ENCODE results near the gene SBDS. TPM values are rescaled to one million over a fixed set of nuclear protein-coding genes. Genes with fewer than 3 reads are reported as not detected.
"Not testable (repeated sequence)": the region's sequence is repeated elsewhere in the genome, so short reads cannot be mapped to it uniquely, and the experiment has no call there.

The SBDS gene
- 116 TPM for polyA plus RNA-seq (ENCODE audit: insufficient read length)
- long read RNA-seq, donor 1, transcript SBDS-201 (5 exons, 1,631 nt) = major isoform, 36 of 51 reads
- long read RNA-seq, donor 1, partial matches to known transcripts = 15 of 51 reads
- long read RNA-seq, donor 1, other reads (novel, unspliced or antisense) = 0 of 51 reads
- long read RNA-seq, donor 2, transcript SBDS-201 (5 exons, 1,631 nt) = major isoform, 20 of 32 reads
- long read RNA-seq, donor 2, partial matches to known transcripts = 12 of 32 reads
- long read RNA-seq, donor 2, other reads (novel, unspliced or antisense) = 0 of 32 reads
- long read RNA-seq, donor 3, transcript SBDS-201 (5 exons, 1,631 nt) = major isoform, 39 of 39 reads
- long read RNA-seq, donor 3, partial matches to known transcripts = 0 of 39 reads
- long read RNA-seq, donor 3, other reads (novel, unspliced or antisense) = 0 of 39 reads
- long read RNA-seq, donor 4, partial matches to known transcripts = 0 of 3 reads
- long read RNA-seq, donor 4, other reads (novel, unspliced or antisense) = 0 of 3 reads
- long read RNA-seq, donor 5, transcript SBDS-201 (5 exons, 1,631 nt) = major isoform, 65 of 67 reads
- long read RNA-seq, donor 5, partial matches to known transcripts = 0 of 67 reads
- long read RNA-seq, donor 5, other reads (novel, unspliced or antisense) = 0 of 67 reads
- long read RNA-seq, donor 6, transcript SBDS-201 (5 exons, 1,631 nt) = major isoform, 33 of 50 reads
- long read RNA-seq, donor 6, partial matches to known transcripts = 17 of 50 reads
- long read RNA-seq, donor 6, other reads (novel, unspliced or antisense) = 0 of 50 reads
- long read RNA-seq, donor 7, transcript SBDS-201 (5 exons, 1,631 nt) = major isoform, 54 of 71 reads
- long read RNA-seq, donor 7, partial matches to known transcripts = 16 of 71 reads
- long read RNA-seq, donor 7, other reads (novel, unspliced or antisense) = 0 of 71 reads
- long read RNA-seq, donor 8, transcript SBDS-201 (5 exons, 1,631 nt) = major isoform, 20 of 20 reads
- long read RNA-seq, donor 8, partial matches to known transcripts = 0 of 20 reads
- long read RNA-seq, donor 8, other reads (novel, unspliced or antisense) = 0 of 20 reads

DNA sequence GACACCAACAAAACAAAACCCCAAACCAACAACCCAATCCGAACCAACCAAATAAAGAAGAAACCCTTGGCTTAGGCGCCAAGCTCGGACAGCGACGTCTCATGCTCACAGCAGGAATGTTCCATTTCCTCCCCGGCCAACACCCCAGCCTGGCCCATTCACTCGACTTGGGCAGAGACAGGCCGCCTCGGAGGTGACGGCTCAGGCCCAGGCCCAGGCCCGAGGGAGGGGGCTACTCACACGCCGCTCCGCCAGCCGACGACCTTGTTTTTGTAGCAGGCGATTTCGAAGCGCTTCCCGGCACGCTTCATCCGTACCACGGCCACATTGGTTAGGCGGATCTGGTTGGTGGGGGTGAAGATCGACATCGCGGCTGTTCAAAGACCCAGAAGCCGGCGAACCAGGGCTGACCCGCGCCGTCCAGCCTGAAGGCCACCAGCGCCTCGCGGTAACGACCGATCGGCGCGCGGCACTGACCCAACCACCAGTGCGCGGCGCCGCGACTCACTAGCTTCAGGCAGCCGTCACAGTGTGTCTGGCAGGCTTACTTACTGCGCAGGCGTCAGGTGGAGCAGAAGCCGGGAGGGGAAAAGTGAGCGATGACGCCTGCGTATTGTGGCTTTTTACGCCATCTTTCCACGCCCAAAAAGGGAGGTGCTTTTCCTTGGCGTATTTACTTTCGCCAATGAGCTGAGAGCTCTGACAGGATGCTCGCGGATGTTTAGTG, at the start of gene SBDS:
Gene SBDS (minus strand): TSS at position 537 of the 727 bp plus-strand sequence. CDS start 169 bp downstream, at position 368.
- DNase-seq = peak; percentile 97

GRCh38 chr7:67043559-67043930, 48.2 kb upstream of the SBDS start:
- not testable (repeated sequence) for DNase-seq

GRCh38 chr7:67042781-67043558, 47.6 kb upstream of the SBDS start:
- DNase-seq = not testable (repeated sequence)

DNA sequence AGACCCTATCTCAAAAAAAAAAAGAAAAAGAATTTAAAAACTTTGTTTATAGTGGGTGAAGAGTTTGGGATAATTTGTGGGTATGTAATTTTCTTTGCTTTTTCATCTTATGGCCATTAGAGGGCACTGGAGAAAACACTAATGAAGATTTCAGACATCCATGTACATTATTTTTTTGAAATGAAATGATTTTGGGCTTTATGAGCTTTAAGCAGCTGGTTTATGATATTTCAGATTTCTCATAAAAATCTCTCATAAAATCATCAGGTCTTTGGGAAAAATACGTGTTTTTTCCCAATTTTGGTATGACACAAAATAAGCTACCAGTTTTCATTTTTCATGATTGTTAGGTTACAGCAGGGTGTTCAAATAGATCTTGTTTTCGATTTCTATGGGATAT, 45.4 kb upstream of the SBDS start:
- not testable (repeated sequence) for DNase-seq

- DNase-seq = not testable (repeated sequence)
Observed at GRCh38 chr7:67036432-67037395, 41.3 kb upstream of the SBDS start.

DNA sequence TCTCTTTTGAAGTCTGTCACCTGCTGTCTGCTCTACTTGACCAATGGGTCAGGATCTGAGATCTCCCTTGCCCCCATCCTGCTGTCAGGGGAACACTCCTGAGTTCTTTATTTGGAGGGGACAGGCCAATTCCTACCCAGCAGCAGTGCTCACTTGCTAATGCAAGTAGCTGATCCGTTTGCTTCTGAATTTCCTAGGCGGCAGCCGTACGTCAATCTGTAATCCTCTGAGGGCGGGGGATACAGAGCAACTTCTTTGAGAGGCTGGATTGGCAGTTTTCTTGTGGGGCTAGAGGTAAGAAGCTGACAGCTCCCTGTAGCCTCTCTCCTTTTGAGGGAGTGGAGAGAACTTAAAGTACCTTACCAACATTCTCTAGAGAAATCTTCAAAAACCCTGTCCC, 37.9 kb upstream of the SBDS start:
- DNase-seq = no peak

DNA sequence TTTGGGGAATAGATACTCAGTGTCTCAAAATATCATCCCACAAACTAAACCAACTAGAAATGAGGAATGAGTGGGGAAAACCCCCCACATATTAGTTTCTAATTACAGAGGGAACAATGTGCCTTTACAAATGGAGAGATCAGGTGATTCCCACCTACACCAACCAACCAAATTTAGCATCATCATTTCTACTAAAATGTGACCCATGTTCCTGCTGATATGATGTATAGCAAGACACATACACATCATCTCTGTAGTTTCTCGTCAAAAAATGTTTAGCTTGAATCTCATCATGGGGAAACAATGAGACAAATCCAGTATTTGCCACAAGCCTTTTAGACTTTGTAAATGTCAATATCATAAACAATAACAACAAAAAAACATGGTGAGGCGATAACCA, 36.3 kb upstream of the SBDS start:
- not testable (repeated sequence) for DNase-seq

DNA sequence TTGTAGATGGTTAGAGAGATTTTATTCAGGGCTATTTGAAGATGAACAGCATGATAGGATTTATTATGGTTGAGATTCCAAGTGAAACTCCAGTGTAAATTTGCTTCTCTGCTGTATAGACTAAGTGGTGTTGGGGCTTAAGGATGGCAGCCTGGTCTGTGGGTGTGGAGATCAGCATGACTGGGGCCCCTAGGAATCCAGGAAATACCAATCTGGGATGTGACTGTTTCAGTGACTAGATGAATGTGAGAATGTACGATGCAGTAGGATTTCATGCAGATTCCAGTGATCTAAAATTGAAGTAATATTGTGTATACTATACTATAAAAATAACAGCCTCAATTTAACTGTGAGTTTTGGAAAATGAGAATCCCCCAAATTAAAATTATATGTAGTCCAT, 30.1 kb upstream of the SBDS start:
- DNase-seq = not testable (repeated sequence)

GRCh38 chr7:67022511-67022910, 27.1 kb upstream of the SBDS start:
- DNase-seq = no peak

- DNase-seq = no peak
Observed at GRCh38 chr7:67021260-67021659, 25.9 kb upstream of the SBDS start.

DNA sequence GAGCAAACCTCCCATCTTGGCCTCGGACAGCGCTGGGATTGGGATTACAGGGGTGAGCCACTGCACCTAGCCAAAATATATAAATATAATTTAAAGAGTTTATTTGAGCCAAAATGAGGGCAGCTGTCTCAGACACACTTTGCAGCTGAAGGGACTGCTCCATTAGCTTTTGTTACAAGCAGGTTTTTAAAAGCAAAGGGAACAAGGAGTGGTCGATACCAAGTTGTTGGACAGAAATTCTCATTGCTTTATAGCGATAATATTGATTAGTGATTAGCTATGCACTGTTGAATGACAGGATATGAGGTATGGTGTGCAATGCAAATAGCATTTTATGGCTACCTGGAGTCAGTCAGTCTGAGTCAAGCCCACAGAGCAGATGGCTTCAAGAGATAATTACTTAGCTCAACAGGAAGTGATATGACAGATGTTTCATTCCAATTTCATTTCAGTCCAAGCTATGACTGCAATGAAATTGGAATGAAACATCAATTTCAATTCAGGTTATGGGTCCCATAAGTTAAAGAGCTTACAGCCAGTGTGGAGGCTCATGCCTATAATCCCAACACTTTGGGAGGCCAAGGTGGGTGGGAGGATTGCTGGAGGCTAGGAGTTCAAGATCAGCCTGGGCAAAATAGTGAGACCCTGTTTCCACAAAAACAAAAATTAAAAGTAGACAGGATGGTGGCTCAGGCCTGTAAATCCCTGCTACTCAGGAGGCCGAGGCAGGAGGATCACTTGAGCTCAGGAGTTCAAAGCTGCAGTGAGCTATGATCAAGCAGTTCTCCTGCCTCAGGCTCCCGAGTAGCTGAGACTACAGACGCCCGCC, 24.4 kb upstream of the SBDS start:
- no peak for DNase-seq

- no peak for DNase-seq
Observed at GRCh38 chr7:67018940-67019339, 23.6 kb upstream of the SBDS start.

DNA sequence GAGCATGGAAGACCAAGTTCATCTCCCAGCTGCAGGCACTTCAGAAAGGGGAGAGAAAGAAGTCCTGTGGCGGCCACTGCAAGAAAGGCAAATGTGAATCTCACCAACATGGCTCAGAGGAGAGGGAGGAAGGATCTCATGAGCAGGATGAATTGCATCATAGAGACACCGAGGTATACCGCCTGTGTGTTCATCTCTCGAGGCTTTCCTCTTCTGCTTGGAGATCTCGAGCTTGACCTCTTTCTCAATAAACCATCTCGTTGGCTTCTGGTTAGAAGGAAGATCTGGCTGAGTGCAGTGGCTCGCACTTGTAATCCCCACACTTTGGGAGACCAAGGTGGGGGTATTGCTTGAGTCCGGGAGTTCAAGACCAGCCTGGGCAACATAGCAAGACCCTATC, 22.6 kb upstream of the SBDS start:
- DNase-seq = not testable (repeated sequence)

GRCh38 chr7:67014076-67014622, 18.8 kb upstream of the SBDS start:
- DNase-seq = not testable (repeated sequence)

DNA sequence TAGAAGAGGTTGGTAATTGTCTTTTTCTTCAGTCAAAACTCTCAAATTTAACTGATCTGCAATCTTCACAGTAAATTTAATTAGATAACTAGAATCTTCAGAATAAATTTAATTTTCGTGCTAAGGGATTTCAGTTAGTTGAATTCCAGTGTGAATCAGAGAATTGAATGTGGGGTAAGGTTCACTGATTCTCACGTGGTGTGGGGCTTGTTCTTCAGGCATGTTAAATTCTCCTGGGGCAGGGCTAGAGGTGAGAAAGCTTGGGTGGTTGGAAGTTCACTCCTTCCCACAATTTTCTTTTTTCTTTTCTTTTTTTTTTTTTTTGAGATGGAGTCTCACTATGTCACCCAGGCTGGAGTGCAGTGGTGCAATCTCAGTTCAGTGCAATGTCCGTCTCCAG, 14.3 kb upstream of the SBDS start:
- not testable (repeated sequence) for DNase-seq

DNA sequence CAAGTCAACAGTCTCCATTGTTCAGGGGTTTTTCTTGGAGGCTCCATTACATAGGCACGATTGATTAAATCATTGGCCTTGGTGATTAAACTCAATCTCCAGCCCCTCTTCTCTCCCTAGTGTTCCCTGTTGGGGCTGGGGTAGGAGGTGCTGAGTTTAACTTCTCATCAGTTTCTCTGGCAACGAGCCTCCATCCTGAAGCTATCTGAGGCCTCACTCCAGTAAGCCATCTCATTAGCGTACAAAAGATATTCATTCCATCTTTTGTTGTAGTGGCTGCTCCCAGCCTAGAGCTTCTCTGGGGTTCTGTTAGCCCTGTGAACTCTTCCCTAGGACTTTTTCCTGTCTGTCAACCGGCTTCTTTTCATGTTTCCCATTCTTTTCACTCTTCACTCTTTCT, 12.9 kb upstream of the SBDS start:
- no peak for DNase-seq

DNA sequence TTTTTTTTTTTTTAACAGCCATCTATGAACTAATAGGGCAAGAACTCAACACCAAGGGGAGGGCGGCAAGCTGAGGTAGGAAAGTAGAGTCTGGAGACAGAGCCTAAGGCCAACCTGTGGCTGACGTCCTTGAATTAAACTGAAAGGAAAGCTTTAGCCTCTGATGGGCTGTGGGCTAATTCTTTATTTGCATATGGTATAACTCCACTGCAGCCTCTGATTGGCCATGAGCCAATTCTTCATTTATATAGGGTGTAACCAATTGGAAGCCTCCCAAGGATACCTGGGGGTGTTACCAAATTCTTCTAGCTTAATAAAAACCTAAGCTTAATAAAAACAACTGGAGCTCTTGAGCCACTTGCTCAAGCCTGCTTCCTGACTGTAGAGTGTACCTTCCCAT, 11.6 kb upstream of the SBDS start:
- no peak for DNase-seq

GRCh38 chr7:67004145-67004544, 8.8 kb upstream of the SBDS start:
- DNase-seq = not testable (repeated sequence)
